Umbilical cord (tissue), 2 donors: ENCODE data around the gene PMFBP1. TPM values are rescaled to one million over a fixed set of nuclear protein-coding genes. Genes with fewer than 3 reads are reported as not detected.

Experiments
- DNase-seq: peaks from one replicate; pipeline ENCODE4 v3.0.0-alpha.2; 2015; ENCODE audit warnings: low spot score
- total RNA-seq: library from RNA; depleted of rRNA; stranded (reverse); fragments of >200 nt; gene quantifications from one replicate; pipeline ENCODE4 v1.2.3, GENCODE V29; 2014; ENCODE audit warnings: low replicate concordance; ENCODE audit not compliant: insufficient read depth

PMFBP1 gene
- total RNA-seq = 0.96 TPM

- peak; percentile 68 for DNase-seq
Measured at GRCh38 chr16:72172105-72173034, at the start of gene PMFBP1. Gene PMFBP1 (minus strand): TSS chr16:72172155. CDS start chr16:72171208, 947 bp downstream.

- no peak for DNase-seq
Measured at GRCh38 chr16:72221630-72222024, 49.7 kb upstream of the PMFBP1 start.

DNA sequence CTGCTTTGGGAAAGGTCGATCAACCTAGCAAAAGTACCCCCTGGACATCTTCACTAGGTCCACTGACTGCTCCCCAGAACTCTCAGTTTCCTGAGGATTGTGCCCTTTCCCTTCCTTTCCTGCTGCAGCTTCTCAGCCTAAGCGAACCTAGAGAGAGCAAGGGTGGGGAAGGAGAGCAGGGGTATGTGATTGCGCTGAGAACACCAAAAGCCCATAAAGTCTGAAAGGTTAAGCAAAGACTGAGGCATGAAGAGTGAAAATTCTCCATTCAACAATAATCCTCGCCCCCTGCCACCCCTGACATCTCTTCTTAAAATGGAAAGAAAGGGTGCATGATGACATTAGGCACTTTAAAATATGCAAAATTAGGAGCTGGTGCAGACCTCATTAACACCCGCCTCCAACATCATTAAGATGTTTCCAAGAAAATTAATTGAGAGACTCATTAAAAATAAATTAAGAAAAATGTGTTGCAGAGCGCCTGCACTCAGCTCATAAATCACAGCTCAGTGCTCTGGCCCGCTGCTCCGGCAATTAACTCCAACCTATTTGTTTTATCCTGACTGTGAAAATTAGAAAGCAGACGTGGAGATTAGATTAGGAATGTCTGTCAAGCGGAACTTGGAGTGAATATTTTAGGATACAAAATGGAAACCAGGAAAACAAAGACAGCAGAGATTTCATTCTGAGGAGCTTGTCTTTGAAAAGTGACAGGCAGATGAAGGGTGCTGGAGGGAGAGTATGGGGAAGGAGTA lies 49.1 kb upstream of the PMFBP1 start:
- no peak for DNase-seq

- DNase-seq = no peak
Measured at GRCh38 chr16:72219282-72219681, 47.3 kb upstream of the PMFBP1 start.

DNA sequence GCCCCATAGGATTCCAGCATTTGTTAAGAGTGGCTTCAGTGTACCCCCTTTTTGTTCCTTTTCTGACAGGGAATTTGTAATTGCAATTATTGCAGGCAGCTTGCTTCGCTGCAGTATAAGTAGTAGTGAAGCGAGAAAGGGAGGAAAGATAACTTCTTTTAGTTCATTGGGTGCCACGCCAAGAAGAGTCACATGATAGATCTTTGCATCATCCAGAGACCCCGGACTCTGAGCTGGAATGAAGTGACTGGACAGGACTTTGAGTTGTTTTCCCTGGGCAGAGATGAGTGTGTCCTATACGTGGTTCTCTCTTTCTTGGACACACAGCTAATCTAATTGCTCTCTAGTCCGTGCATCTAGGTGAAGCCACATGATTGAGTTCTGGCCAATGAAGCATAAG lies 44.8 kb upstream of the PMFBP1 start:
- no peak for DNase-seq

DNA sequence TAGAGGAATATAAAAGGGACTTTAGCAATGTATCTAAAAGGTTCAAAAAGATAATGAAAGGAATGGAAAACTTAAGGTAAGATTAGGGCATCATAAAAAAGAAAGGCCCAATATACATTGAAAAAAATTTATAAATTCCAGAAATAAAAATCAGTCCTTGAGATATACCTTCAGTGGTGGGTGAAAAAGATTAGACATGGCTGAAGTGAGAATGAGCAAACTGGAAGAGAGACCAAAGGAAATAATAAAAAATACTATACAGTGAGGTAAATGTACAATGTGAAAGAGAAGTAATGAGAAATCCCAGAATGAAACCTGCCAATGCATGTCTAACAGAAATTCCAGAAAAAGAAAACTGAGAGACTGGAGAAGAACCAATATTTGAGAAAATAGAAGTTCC lies 42.9 kb upstream of the PMFBP1 start:
- no peak for DNase-seq

DNA sequence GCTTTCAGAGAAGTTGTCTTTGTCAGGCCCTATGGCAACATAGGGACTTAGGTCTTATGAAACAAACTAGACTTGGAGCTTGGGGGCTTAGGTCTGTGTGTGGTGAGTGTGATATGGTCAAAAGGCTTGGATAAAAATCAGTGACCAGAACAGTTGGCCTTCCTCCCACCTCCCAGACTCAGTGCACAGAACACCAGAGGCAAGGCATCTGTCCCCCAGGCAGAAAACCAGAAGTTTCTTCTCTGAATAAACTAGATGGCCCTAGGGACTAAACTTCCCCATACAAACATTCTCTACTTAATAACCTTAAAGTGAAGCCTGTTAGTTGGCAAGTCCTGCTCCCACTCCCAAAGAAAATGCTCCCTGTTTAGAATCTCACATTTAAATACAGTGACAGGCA lies 39.2 kb upstream of the PMFBP1 start:
- no peak for DNase-seq

GRCh38 chr16:72210555-72210954 lies 38.6 kb upstream of the PMFBP1 start:
- no peak for DNase-seq

DNA sequence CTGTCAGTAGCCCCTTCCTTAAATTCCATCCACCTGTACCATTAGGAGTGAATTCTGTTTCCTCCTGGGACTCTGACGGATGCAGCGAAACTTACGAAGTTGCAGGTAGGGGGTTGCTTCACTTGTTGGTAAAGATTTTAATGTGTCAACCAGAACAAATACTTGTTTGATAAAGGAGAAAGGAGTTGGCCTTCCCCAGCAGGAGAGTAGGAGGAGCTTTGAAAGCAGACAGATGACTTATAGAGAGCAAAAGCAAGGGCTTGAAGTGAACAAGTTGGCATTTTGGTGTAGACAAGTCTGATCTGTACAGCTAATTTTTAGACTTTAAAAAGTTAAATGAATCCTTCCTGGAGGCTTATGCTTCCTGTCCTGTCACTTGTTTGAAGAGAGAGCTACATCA lies 38.1 kb upstream of the PMFBP1 start:
- no peak for DNase-seq

GRCh38 chr16:72206299-72206698 lies 34.3 kb upstream of the PMFBP1 start:
- no peak for DNase-seq

DNA sequence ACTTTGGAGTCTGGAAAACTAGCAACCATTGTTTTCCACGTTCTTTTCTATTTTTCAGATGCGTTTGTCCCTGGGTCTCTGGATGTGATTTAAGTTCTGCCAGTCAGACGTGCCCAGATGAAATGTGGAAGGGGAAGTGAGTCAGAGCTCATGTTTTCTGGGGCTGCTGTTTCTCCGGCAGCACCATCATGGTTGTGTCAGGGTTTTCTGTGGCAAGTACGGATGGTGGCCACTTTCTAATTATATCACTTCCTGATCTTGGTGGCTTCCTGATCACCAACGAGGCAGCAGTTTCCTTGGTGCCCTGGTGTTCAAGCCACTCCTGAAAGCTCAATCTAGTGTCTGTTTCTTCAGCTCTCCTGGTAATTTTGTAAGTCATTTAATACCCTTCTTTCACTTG lies 31.4 kb upstream of the PMFBP1 start:
- no peak for DNase-seq

- no peak for DNase-seq
Measured at GRCh38 chr16:72202014-72202413, 30.1 kb upstream of the PMFBP1 start.

- no peak for DNase-seq
Measured at GRCh38 chr16:72201387-72201786, 29.4 kb upstream of the PMFBP1 start.

DNA sequence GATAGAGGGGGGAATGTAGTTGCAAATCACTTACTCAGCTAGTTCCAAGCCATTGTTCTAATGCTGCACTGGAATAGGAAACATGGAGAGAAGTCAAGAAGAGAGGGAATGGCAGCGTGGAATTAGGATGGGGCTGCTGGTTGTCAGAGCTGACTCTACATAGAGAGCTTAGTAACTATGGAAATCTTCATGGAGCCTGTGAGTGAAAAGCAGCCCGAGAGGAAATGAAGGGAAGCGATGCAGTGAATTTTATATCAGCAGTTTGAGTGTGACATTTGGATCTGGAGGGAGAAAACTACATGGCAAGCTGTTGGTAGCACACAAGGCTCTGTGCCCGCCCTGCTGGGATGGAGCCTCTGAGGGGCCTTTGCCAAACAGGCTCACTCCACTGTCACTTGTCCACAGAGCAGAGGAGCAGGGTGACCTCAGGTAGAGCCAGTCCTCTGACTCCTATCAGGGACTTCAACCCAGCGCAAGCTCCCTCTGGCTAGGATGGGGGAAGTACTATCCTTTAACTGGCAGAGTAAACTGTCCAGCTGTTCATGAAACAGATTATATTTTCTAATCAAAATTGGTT lies 27.9 kb upstream of the PMFBP1 start:
- DNase-seq = no peak

DNA sequence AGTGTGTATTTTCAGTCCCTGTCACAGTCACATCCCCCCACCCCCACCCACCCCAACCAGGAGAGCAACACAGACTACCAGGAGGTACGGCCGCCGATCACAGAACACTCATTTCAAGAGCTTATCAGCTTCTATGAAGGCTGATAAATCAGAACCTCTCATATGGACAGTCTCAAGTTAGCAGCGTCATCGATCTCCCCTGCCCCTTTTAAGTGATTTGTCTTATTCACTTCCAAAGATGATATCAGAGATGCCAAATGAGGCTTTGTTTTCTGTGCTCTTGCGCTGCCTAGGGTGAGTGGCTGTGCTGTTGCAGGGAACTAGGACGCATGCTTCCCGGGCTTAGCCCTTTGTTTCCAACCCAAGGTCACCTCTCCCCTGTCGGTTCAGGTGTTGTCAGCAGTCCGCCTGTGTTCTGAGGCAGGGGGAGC lies 26.8 kb upstream of the PMFBP1 start:
- DNase-seq = no peak

GRCh38 chr16:72198021-72198711 lies 26.2 kb upstream of the PMFBP1 start:
- DNase-seq = peak; percentile 92

DNA sequence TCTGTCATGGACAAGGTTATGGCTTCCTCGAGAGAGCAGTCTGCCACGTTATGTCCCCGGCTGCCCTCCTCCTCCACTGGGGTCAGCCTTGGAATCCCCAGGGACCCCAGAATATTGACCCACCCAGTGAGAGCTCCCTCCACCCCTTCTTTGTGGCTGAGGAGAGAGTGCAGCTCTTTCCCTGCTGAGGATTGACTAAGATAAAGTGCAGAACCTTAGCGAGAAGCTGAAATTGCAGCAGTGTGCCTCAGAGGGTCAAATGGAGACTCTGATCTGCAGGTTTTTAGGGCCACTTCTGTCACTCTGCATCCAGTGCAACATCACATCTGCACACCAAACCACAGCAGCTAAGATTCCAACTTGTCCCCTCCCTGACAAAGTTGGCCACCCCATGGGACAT lies 25.6 kb upstream of the PMFBP1 start:
- DNase-seq = no peak

- DNase-seq = no peak
Measured at GRCh38 chr16:72195609-72196008, 23.7 kb upstream of the PMFBP1 start.

DNA sequence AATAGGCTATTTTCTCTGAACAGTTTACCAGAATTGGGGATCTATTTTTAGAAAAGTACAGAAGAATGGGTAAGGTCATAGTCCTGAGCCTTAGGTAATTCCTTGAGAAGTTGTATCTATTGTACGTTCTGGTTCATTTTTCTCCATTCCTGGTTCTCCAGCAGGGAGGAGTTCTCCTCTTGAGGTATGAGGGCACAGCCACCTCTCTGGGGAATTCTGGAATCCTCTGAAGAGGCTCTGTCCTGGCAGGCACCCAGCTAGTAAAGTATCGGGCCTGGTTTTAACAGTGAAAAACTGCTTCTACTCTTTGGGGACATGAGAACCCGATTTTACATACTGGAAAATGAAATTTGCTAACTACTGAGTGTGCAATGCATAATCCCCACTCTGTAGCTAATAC lies 19.6 kb upstream of the PMFBP1 start:
- DNase-seq = peak; percentile 41

GRCh38 chr16:72189865-72190371 lies 18.0 kb upstream of the PMFBP1 start:
- peak; percentile 62 for DNase-seq

- DNase-seq = no peak
Measured at GRCh38 chr16:72188541-72188940, 16.6 kb upstream of the PMFBP1 start.

DNA sequence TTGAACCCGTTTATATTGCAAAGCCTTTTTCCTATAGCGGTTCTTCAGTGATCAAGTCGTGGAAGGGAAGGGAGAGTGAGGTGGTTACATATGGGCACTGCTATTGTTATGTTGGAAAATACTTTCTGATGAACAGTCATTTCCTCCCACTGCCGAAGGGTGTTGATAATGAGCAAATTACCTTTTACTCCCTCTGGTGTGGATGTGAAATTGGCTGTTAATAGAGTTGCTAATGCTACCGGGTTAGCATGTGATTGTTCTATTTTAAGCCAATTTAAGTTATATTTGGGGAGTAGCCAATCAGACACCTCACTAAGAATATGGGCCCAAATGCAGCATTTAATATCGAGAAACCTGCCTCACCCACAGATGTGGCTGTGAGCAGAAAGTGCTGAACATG lies 15.6 kb upstream of the PMFBP1 start:
- DNase-seq = no peak
